ENCODE results near the gene SPRED1. TPM values are rescaled to one million over a fixed set of nuclear protein-coding genes. Genes with fewer than 3 reads are reported as not detected.

The SPRED1 gene
- total and polyA plus RNA-seq, 2 experiments from 2014 or later: 11.4 to 44.0 TPM

DNA sequence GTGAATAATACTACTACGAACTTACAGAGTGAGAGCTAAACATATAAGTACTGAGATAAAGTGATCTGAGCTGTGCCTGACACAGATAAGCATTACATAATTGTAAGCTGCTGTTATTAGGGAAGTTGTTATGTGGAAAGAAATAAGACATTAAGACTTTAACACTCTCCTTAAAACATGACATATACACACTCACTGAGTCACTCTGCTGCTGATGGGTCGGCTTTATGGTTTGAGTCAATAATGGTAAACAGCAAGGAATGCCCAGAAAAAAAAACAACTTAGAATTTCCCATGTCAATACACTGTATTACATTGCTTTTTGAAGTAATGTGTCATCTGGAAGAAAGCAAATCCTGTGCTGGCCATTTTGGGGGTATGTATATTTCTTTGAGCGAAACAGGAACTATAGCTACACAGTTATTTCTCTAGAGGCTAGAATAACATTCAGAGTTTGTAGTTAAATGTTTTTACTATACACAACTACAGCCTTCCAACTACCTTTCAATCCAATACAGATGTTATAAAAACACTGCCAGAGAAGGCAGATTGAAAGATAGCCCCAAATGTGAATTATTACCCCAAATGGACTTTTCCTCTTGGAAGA lies 22.8 kb upstream of the SPRED1 start (continued):
- TF ChIP-seq, protein P1, sequence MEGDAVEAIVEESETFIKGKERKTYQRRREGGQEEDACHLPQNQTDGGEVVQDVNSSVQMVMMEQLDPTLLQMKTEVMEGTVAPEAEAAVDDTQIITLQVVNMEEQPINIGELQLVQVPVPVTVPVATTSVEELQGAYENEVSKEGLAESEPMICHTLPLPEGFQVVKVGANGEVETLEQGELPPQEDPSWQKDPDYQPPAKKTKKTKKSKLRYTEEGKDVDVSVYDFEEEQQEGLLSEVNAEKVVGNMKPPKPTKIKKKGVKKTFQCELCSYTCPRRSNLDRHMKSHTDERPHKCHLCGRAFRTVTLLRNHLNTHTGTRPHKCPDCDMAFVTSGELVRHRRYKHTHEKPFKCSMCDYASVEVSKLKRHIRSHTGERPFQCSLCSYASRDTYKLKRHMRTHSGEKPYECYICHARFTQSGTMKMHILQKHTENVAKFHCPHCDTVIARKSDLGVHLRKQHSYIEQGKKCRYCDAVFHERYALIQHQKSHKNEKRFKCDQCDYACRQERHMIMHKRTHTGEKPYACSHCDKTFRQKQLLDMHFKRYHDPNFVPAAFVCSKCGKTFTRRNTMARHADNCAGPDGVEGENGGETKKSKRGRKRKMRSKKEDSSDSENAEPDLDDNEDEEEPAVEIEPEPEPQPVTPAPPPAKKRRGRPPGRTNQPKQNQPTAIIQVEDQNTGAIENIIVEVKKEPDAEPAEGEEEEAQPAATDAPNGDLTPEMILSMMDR (conservative IDR thresholded peaks at IDR 0.05; ENCODE audit: low read depth in 2 of 2): no peak
- TF ChIP-seq STAT1 (IDR thresholded peaks at IDR 0.05; ENCODE audit: unreplicated experiment) (no peak), CREB1 (CRISPR knock-in tag; IDR thresholded peaks at IDR 0.05; ENCODE audit: low read depth) (no peak), JUNB (IDR thresholded peaks at IDR 0.05; ENCODE audit: unreplicated experiment) (no peak), EZH2phosphoT487 (IDR thresholded peaks at IDR 0.05; ENCODE audit: unreplicated experiment) (no peak)
- TF ChIP-seq, protein P2, sequence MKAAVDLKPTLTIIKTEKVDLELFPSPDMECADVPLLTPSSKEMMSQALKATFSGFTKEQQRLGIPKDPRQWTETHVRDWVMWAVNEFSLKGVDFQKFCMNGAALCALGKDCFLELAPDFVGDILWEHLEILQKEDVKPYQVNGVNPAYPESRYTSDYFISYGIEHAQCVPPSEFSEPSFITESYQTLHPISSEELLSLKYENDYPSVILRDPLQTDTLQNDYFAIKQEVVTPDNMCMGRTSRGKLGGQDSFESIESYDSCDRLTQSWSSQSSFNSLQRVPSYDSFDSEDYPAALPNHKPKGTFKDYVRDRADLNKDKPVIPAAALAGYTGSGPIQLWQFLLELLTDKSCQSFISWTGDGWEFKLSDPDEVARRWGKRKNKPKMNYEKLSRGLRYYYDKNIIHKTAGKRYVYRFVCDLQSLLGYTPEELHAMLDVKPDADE (IDR thresholded peaks at IDR 0.05): no peak

DNA sequence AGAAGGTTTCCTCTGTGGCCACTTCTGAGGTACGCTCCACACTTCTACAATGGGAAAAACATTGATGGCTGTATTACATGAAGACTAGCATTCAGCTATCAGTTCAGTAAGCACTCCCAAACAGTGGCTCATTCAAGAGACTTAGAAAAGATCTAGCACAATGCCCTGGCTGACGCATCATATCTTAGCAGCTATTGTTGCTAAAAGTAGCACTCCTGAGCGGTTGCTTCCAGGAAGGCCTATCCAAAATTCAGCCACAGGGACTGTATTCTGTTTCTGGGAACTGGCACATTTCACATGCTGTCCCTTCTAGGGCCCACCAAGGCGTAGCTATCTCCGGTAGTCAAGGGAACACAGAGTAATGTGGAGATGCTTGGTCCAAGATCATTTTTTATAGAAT lies 21.2 kb upstream of the SPRED1 start:
- no peaks in the 10 kb centered on the region for H3K27me3 Mint-ChIP-seq (ENCODE audit: insufficient read depth, low read depth, poor library complexity)
- no peaks in the 10 kb centered on the region for H3K9me2 ChIP-seq (ENCODE audit: insufficient read depth)
- no peaks in the 10 kb centered on the region for H3K36me3 Mint-ChIP-seq (ENCODE audit: low read depth)
- TF ChIP-seq, protein P1 (conservative IDR thresholded peaks at IDR 0.05; ENCODE audit: low read depth in 2 of 2): no peak
- TF ChIP-seq, protein P2 (IDR thresholded peaks at IDR 0.05): no peak
- TF ChIP-seq NANOG (IDR thresholded peaks at IDR 0.05; ENCODE audit: borderline replicate concordance): no peak
- TF ChIP-seq EZH2 (IDR thresholded peaks at IDR 0.05; ENCODE audit: low read depth, unreplicated experiment): no peak
- TF ChIP-seq ZNF331 (CRISPR knock-in tag; IDR thresholded peaks at IDR 0.05; ENCODE audit: low read depth): no peak
- TF ChIP-seq EZH2phosphoT487 (IDR thresholded peaks at IDR 0.05; ENCODE audit: unreplicated experiment): no peak
- TF ChIP-seq POLR2AphosphoS5 (IDR thresholded peaks at IDR 0.05; ENCODE audit: low read depth): no peak
- TF ChIP-seq, protein P3, sequence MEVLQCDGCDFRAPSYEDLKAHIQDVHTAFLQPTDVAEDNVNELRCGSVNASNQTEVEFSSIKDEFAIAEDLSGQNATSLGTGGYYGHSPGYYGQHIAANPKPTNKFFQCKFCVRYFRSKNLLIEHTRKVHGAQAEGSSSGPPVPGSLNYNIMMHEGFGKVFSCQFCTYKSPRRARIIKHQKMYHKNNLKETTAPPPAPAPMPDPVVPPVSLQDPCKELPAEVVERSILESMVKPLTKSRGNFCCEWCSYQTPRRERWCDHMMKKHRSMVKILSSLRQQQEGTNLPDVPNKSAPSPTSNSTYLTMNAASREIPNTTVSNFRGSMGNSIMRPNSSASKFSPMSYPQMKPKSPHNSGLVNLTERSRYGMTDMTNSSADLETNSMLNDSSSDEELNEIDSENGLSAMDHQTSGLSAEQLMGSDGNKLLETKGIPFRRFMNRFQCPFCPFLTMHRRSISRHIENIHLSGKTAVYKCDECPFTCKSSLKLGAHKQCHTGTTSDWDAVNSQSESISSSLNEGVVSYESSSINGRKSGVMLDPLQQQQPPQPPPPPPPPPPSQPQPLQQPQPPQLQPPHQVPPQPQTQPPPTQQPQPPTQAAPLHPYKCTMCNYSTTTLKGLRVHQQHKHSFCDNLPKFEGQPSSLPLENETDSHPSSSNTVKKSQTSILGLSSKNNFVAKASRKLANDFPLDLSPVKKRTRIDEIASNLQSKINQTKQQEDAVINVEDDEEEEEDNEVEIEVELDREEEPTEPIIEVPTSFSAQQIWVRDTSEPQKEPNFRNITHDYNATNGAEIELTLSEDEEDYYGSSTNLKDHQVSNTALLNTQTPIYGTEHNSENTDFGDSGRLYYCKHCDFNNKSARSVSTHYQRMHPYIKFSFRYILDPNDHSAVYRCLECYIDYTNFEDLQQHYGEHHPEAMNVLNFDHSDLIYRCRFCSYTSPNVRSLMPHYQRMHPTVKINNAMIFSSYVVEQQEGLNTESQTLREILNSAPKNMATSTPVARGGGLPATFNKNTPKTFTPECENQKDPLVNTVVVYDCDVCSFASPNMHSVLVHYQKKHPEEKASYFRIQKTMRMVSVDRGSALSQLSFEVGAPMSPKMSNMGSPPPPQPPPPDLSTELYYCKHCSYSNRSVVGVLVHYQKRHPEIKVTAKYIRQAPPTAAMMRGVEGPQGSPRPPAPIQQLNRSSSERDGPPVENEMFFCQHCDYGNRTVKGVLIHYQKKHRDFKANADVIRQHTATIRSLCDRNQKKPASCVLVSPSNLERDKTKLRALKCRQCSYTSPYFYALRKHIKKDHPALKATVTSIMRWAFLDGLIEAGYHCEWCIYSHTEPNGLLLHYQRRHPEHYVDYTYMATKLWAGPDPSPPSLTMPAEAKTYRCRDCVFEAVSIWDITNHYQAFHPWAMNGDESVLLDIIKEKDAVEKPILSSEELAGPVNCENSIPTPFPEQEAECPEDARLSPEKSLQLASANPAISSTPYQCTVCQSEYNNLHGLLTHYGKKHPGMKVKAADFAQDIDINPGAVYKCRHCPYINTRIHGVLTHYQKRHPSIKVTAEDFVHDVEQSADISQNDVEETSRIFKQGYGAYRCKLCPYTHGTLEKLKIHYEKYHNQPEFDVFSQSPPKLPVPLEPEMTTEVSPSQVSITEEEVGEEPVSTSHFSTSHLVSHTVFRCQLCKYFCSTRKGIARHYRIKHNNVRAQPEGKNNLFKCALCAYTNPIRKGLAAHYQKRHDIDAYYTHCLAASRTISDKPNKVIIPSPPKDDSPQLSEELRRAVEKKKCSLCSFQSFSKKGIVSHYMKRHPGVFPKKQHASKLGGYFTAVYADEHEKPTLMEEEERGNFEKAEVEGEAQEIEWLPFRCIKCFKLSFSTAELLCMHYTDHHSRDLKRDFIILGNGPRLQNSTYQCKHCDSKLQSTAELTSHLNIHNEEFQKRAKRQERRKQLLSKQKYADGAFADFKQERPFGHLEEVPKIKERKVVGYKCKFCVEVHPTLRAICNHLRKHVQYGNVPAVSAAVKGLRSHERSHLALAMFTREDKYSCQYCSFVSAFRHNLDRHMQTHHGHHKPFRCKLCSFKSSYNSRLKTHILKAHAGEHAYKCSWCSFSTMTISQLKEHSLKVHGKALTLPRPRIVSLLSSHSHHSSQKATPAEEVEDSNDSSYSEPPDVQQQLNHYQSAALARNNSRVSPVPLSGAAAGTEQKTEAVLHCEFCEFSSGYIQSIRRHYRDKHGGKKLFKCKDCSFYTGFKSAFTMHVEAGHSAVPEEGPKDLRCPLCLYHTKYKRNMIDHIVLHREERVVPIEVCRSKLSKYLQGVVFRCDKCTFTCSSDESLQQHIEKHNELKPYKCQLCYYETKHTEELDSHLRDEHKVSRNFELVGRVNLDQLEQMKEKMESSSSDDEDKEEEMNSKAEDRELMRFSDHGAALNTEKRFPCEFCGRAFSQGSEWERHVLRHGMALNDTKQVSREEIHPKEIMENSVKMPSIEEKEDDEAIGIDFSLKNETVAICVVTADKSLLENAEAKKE (CRISPR knock-in tag; IDR thresholded peaks at IDR 0.05): no peak
- TF ChIP-seq ZNF114 (CRISPR knock-in tag; IDR thresholded peaks at IDR 0.05): no peak

More for the DNA sequence above, 21.2 kb upstream of the SPRED1 start:
- Histone ChIP-seq H2AFZ (no peak overlapping the region), H3K36me3 (ENCODE audit: insufficient read depth) (no peaks in the 10 kb centered on the region), H3K27me3 (ENCODE audit: insufficient read depth) (no peaks in the 10 kb centered on the region), H3F3A (replicated peaks; ENCODE audit: low read depth) (no peaks in the 10 kb centered on the region), H3K4me1 (ENCODE audit: insufficient read depth) (no peaks in the 10 kb centered on the region), H3K79me2 (replicated peaks; ENCODE audit: insufficient read depth) (no peaks in the 10 kb centered on the region), H3K4me2 (no peak overlapping the region), H4K20me1 (replicated peaks; ENCODE audit: insufficient read depth) (no peaks in the 10 kb centered on the region), H3K27ac (ENCODE audit: low read depth) (no peak overlapping the region), H3K4me3 (no peak overlapping the region)
- no peak for ATAC-seq
- H3K9me3 Mint-ChIP-seq: no peaks in the 10 kb centered on the region
- no peak for DNase-seq (ENCODE audit: low spot score)
- H3K4me1 Mint-ChIP-seq: peaks cover 5% of the 10 kb centered on the region; the same call in 2 of the 3 replicates
- no peak overlapping the region for H3K4me3 Mint-ChIP-seq
- no peak overlapping the region for H3K27ac Mint-ChIP-seq

Data from GM23338 (cell line).